ENCODE results near the gene EYA4. TPM values are rescaled to one million over a fixed set of nuclear protein-coding genes. Genes with fewer than 3 reads are reported as not detected.

The EYA4 gene
- total and polyA plus RNA-seq, 10 donors = 0.03 to 2.6 (median 1.3) TPM

- H3K4me1 ChIP-seq = no peaks in the 10 kb centered on the region
- DNase-seq = no peak
- H3K36me3 ChIP-seq = no peaks in the 10 kb centered on the region
- no peaks in the 10 kb centered on the region for H3K27me3 ChIP-seq (replicated peaks in 1 of 7)
- H3K9me3 ChIP-seq = no peaks in the 10 kb centered on the region
- TF ChIP-seq CTCF (IDR thresholded peaks at IDR 0.05 in 8 of 11, conservative IDR thresholded peaks at IDR 0.05 in 3 of 11) (no peak), POLR2A (IDR thresholded peaks at IDR 0.05) (no peak), POLR2AphosphoS5 (IDR thresholded peaks at IDR 0.05) (no peak)
- 52 to 64% (median 60%) methylated on average over 2 of the region's 2 CpGs for WGBS, 5 donors
- intact Hi-C loops (cut with DNase I; ENCODE audit: low total_unique reads) = no loop called here
- no peak overlapping the region for H3K4me3 ChIP-seq
- H3K27ac ChIP-seq = no peak overlapping the region
These were observed 151.5 kb downstream of the EYA4 start for GRCh38 chr6:133392641-133393040.

- intact Hi-C loops (cut with DNase I; ENCODE audit: low total_unique reads) = no loop called here
- no peak overlapping the region for H3K27ac ChIP-seq
- no peaks in the 10 kb centered on the region for H3K9me3 ChIP-seq
- no peaks in the 10 kb centered on the region for H3K27me3 ChIP-seq (replicated peaks in 1 of 7)
- no peaks in the 10 kb centered on the region for H3K4me1 ChIP-seq
- 74 to 93% (median 86%) methylated on average over 1 of the region's 1 CpG for WGBS, 5 donors
- no peak overlapping the region for H3K4me3 ChIP-seq
- DNase-seq = no peak
- TF ChIP-seq POLR2AphosphoS5 (IDR thresholded peaks at IDR 0.05) (no peak), CTCF (IDR thresholded peaks at IDR 0.05 in 8 of 11, conservative IDR thresholded peaks at IDR 0.05 in 3 of 11) (no peak), POLR2A (IDR thresholded peaks at IDR 0.05) (no peak)
- H3K36me3 ChIP-seq = no peaks in the 10 kb centered on the region
These were observed 152.7 kb downstream of the EYA4 start for GRCh38 chr6:133393891-133394290.

- H3K4me3 ChIP-seq = no peak overlapping the region
- no peaks in the 10 kb centered on the region for H3K9me3 ChIP-seq
- no peaks in the 10 kb centered on the region for H3K4me1 ChIP-seq
- 77 to 89% (median 83%) methylated on average over 2 of the region's 2 CpGs for WGBS, 5 donors
- H3K27ac ChIP-seq = no peak overlapping the region
- H3K27me3 ChIP-seq (replicated peaks in 1 of 7) = no peaks in the 10 kb centered on the region
- TF ChIP-seq CTCF (IDR thresholded peaks at IDR 0.05 in 8 of 11, conservative IDR thresholded peaks at IDR 0.05 in 3 of 11) (no peak), POLR2AphosphoS5 (IDR thresholded peaks at IDR 0.05) (no peak), POLR2A (IDR thresholded peaks at IDR 0.05) (no peak)
- DNase-seq = no peak
- intact Hi-C loops (cut with DNase I; ENCODE audit: low total_unique reads) = no loop called here
- H3K36me3 ChIP-seq = no peaks in the 10 kb centered on the region
These were observed 153.5 kb downstream of the EYA4 start for GRCh38 chr6:133394630-133395029.

- Histone ChIP-seq H3K27me3 (replicated peaks in 1 of 7) (no peaks in the 10 kb centered on the region), H3K4me3 (no peak overlapping the region), H3K9me3 (no peaks in the 10 kb centered on the region), H3K27ac (no peak overlapping the region), H3K4me1 (no peaks in the 10 kb centered on the region), H3K36me3 (no peaks in the 10 kb centered on the region)
- intact Hi-C loops (cut with DNase I; ENCODE audit: low total_unique reads) = no loop called here
- TF ChIP-seq POLR2AphosphoS5 (IDR thresholded peaks at IDR 0.05) (no peak), POLR2A (IDR thresholded peaks at IDR 0.05) (no peak), CTCF (IDR thresholded peaks at IDR 0.05 in 8 of 11, conservative IDR thresholded peaks at IDR 0.05 in 3 of 11) (no peak)
- DNase-seq = no peak
- 81 to 84% (median 82%) methylated on average over 6 of the region's 6 CpGs for WGBS, 5 donors
These were observed 155.3 kb downstream of the EYA4 start for GRCh38 chr6:133396233-133396983.
